ENCODE measurements around the gene SC5D. TPM values are rescaled to one million over a fixed set of nuclear protein-coding genes. Genes with fewer than 3 reads are reported as not detected.

SC5D gene
- total RNA-seq, 1 experiment from 2014 or later, result 38.4 TPM

- no peak for DNase-seq
- Histone ChIP-seq H4K20me1 (ENCODE audit: low read length) (no peaks in the 10 kb centered on the region), H3K9ac (ENCODE audit: low read length) (no peak overlapping the region), H3K9me2 (replicated peaks; ENCODE audit: low read length) (no peaks in the 10 kb centered on the region), H3F3A (ENCODE audit: low read length, unreplicated experiment) (no peaks in the 10 kb centered on the region), H3K36me3 (ENCODE audit: low read depth, low read length) (no peaks in the 10 kb centered on the region), H3K9me3 (ENCODE audit: low read length) (no peaks in the 10 kb centered on the region), H3K27ac (ENCODE audit: low read length) (no peak overlapping the region), H3K4me1 (ENCODE audit: insufficient read depth, low read length) (no peaks in the 10 kb centered on the region), H3K27me3 (ENCODE audit: low read length) (peaks cover 2% of the 10 kb centered on the region; the same call in 1 of the 2 replicates), H3K79me2 (ENCODE audit: low read length) (no peaks in the 10 kb centered on the region), H2AFZ (ENCODE audit: low read length) (no peak overlapping the region), H3K4me2 (ENCODE audit: low read length) (no peak overlapping the region), H3K4me3 (ENCODE audit: low read length) (no peak overlapping the region)
- intact Hi-C loops (cut with micrococcal nuclease), result no loop called here
- ChIA-PET CTCF (no interaction called here), POLR2A (ENCODE audit: unreplicated experiment) (no interaction called here)
- no peak for ATAC-seq
- no peak for TF ChIP-seq EZH2phosphoT487 (IDR thresholded peaks at IDR 0.05; ENCODE audit: borderline replicate concordance, low read length)
- no peak for TF ChIP-seq CTCF (conservative IDR thresholded peaks at IDR 0.05; ENCODE audit: low read depth, low read length)
- no peak for TF ChIP-seq EZH2 (IDR thresholded peaks at IDR 0.05; ENCODE audit: low read length, unreplicated experiment)
- BruUV-seq (replicated peaks), result no TSS peak
Observed at GRCh38 chr11:121328176-121328966, 35.8 kb downstream of the SC5D start.

GRCh38 chr11:121328967-121329679 lies 36.6 kb downstream of the SC5D start:
- H3K4me2 ChIP-seq (ENCODE audit: low read length), result no peak overlapping the region
- ChIA-PET POLR2A (ENCODE audit: unreplicated experiment) (no interaction called here), CTCF (no interaction called here)
- no peaks in the 10 kb centered on the region for H3K36me3 ChIP-seq (ENCODE audit: low read depth, low read length)
- H3K9ac ChIP-seq (ENCODE audit: low read length), result no peak overlapping the region
- peaks cover 9% of the 10 kb centered on the region; the same call in 1 of the 2 replicates for H3K27me3 ChIP-seq (ENCODE audit: low read length)
- TF ChIP-seq EZH2 (IDR thresholded peaks at IDR 0.05; ENCODE audit: low read length, unreplicated experiment), result no peak
- TF ChIP-seq EZH2phosphoT487 (IDR thresholded peaks at IDR 0.05; ENCODE audit: borderline replicate concordance, low read length), result no peak
- no peak for TF ChIP-seq CTCF (conservative IDR thresholded peaks at IDR 0.05; ENCODE audit: low read depth, low read length)
- no peak for ATAC-seq
- H3K79me2 ChIP-seq (ENCODE audit: low read length), result no peaks in the 10 kb centered on the region
- H4K20me1 ChIP-seq (ENCODE audit: low read length), result no peaks in the 10 kb centered on the region
- no peak overlapping the region for H3K4me3 ChIP-seq (ENCODE audit: low read length)
- H3F3A ChIP-seq (ENCODE audit: low read length, unreplicated experiment), result no peaks in the 10 kb centered on the region
- no peak for DNase-seq
- no TSS peak for BruUV-seq (replicated peaks)
- intact Hi-C loops (cut with micrococcal nuclease), result no loop called here
- H3K4me1 ChIP-seq (ENCODE audit: insufficient read depth, low read length), result no peaks in the 10 kb centered on the region
- no peaks in the 10 kb centered on the region for H3K9me2 ChIP-seq (replicated peaks; ENCODE audit: low read length)
- no peak overlapping the region for H2AFZ ChIP-seq (ENCODE audit: low read length)
- H3K27ac ChIP-seq (ENCODE audit: low read length), result no peak overlapping the region
- H3K9me3 ChIP-seq (ENCODE audit: low read length), result no peaks in the 10 kb centered on the region

All from PC-3 (cell line).